Mucosa of descending colon (tissue), 3 donors: ENCODE results near the gene LDLRAD4. TPM values are rescaled to one million over a fixed set of nuclear protein-coding genes. Genes with fewer than 3 reads are reported as not detected.

Source experiments
- ATAC-seq: fragments of 200-7000 bp; cut with Tn5 transposase; one replicate; pipeline ENCODE4 v1.9.1; 2020; ENCODE audit warnings: mild to moderate bottlenecking, moderate library complexity
- DNase-seq, 3 donors: peaks; one replicate each; pipeline ENCODE4 v3.0.0-alpha.2; 2020
- H3K36me3 ChIP-seq: fragments of 200-600 bp; one replicate; pipeline ENCODE4 v1.8.0; 2021; ENCODE audit warnings: low read depth, mild to moderate bottlenecking
- H3K4me1 ChIP-seq: fragments of 200-600 bp; one replicate; pipeline ENCODE4 v1.8.0; 2021; ENCODE audit warnings: low read depth, mild to moderate bottlenecking
- H3K4me3 ChIP-seq: fragments of 200-600 bp; one replicate; pipeline ENCODE4 v1.8.0; 2021; ENCODE audit warnings: mild to moderate bottlenecking
- H3K9me3 ChIP-seq: fragments of 200-600 bp; one replicate; pipeline ENCODE4 v1.8.0; 2021; ENCODE audit warnings: mild to moderate bottlenecking
- CTCF ChIP-seq: fragments of 200-600 bp; IDR thresholded peaks from one replicate; pipeline ENCODE4 v1.8.0; 2022; ENCODE audit warnings: antibody characterized with exemption, mild to moderate bottlenecking
- intact Hi-C, 2 donors: fragments of 100-400 bp; cut with DNase I in 1 of 2; cut with micrococcal nuclease in 1 of 2; formaldehyde crosslinking; loops; one replicate each; pipeline versions ENCODE4 v1.11.0 to v1.11.1; 2022; cut with DNase I, micrococcal nuclease
- total RNA-seq, 3 donors: library from RNA; stranded (reverse); fragmentation: NEBNext Ultra II Directional in 2 of 3; extraction: Animal tissue kit (Norgen Biotek cat#: 25700) in 2 of 3; gene quantifications; one replicate each; pipeline versions ENCODE4 v1.2.1 to v1.2.4, GENCODE V29; 2021 to 2023
- donor health status: DM: no; HTN: no; CAD: no; lungs with moderate emphysema.
- donor health status: DM: no; HTN: no; CAD: no.
- donor health status: DM: no; HTN: yes; CAD: no.

LDLRAD4 gene
- total RNA-seq, 3 donors from 2014 or later, result 36.8 to 41.0 (median 37.4) TPM

DNA sequence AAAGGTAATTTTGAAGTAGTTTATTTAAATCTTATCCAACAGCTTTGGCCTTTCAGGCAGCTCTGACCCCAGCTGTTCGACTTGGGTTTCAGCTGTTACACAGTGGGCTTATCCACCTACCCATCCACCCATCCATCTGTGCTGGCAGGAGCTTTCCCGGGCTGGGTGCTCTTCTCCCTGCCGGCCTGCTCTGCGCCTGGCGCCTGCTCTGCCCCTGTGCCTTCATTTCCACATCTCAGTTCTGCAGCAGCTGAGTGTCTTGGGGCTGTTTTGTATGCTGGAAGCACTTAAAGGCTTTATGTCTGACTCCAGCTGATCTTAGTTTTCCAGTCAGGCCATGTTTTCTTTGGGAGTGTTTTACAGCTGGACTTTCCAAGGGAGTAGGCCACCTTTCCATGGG is 24.2 kb downstream of the LDLRAD4 start:
- intact Hi-C loops, result no loop called here
- Histone ChIP-seq H3K36me3 (no peaks in the 10 kb centered on the region), H3K9me3 (no peaks in the 10 kb centered on the region), H3K4me3 (no peak overlapping the region), H3K4me1 (no peaks in the 10 kb centered on the region)
- ATAC-seq (no peak), DNase-seq (no peak)
- TF ChIP-seq CTCF, result no peak

DNA sequence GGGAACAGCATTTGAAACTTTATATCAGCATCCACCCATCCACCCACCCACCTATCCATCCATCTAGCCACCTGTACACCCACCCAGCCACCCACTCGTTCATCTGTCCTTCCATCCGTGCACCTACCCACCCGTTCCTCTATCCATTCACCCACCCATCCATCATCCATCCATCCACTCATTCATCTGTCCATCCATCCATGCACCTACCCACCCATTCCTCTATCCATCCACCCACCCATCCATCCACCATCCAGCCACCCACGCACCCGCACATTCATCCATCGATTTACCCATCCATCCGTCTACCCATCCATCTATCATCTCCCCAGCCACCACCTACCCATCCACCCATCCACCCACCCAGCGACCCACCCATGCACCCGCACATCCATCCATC is 24.8 kb downstream of the LDLRAD4 start:
- intact Hi-C loops, result no loop called here
- Histone ChIP-seq H3K4me1 (no peaks in the 10 kb centered on the region), H3K9me3 (no peaks in the 10 kb centered on the region), H3K4me3 (no peak overlapping the region), H3K36me3 (no peaks in the 10 kb centered on the region)
- ATAC-seq (no peak), DNase-seq (no peak)
- no peak for TF ChIP-seq CTCF

DNA sequence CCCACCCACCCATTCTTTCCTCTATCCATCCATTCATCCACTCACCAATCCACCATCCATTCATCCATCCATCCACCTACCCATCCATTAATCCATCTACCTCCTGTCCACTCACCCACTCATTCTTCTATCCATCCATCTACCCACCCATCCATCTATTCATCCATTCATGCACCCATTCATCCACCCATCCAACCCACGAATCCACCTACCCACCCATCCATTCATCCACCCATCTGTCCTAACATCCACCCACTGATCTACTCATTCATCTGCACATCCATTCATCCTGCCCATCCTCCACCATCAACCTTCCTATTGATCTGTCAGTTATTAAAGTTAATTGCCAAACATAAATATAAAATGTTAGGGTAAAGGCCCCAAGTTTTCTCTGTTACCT is 25.6 kb downstream of the LDLRAD4 start:
- intact Hi-C loops, result no loop called here
- H3K4me1 ChIP-seq, result no peaks in the 10 kb centered on the region
- ATAC-seq (no peak), DNase-seq (no peak)
- H3K9me3 ChIP-seq, result no peaks in the 10 kb centered on the region
- no peaks in the 10 kb centered on the region for H3K36me3 ChIP-seq
- no peak overlapping the region for H3K4me3 ChIP-seq
- TF ChIP-seq CTCF, result no peak

DNA sequence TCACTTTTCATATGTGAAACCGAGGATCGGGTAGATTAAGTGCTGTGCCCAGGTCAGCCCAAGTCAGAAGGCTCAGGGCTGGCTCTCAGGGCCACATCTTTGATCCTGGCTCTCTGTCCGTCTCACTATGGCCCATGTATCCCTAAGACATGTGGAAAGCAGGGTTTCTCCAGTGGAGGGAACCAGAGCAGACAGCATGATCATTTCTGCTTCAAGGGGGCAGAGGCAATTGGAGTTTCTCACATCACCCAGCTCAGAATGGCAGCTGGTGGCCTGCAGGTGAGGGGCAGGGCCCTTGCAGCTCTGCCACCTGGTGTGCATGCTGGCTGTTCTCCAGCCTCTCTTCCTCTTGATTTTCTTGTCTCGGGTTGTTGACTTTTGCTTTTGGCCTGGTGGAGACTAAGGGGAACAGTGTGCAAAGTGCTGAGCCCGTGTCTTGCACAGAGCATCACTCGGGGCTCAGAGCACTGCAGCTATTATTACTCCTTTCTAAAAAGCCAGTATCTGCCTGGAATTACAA is 27.0 kb downstream of the LDLRAD4 start:
- no peak overlapping the region for H3K4me3 ChIP-seq
- no peaks in the 10 kb centered on the region for H3K9me3 ChIP-seq
- peak in 1 of 3 donors; percentile 44 for DNase-seq
- intact Hi-C loops, result no loop called here
- peak; percentile 78 for ATAC-seq
- TF ChIP-seq CTCF, result no peak
- no peaks in the 10 kb centered on the region for H3K36me3 ChIP-seq
- no peaks in the 10 kb centered on the region for H3K4me1 ChIP-seq

DNA sequence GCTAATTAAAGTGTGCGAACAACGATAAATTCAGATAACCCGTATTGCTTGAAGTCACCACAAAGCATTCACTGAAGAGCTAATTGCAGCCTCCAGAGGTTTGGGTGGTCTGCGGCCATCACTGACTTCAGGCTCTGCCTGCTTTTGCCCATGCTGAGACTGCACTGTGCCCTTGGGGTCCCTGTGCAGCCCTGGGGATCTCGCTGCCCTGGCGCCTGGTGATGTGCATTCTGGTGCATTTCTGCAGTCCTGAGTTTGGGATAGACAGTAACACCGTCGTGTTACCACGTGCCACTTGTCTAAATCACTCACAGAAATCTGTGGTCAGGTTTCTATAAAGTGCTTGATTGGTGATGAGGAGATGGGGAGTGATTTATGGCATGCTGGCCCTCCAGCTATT is 27.6 kb downstream of the LDLRAD4 start:
- Histone ChIP-seq H3K36me3 (no peaks in the 10 kb centered on the region), H3K4me1 (no peaks in the 10 kb centered on the region), H3K4me3 (no peak overlapping the region), H3K9me3 (no peaks in the 10 kb centered on the region)
- no peak for TF ChIP-seq CTCF
- intact Hi-C loops, result no loop called here
- DNase-seq (no peak), ATAC-seq (no peak)

- intact Hi-C loops, result no loop called here
- TF ChIP-seq CTCF, result no peak
- ATAC-seq, result no peak
Observed at GRCh38 chr18:13246591-13246990, 28.0 kb downstream of the LDLRAD4 start.

More at GRCh38 chr18:13246591-13246990, 28.0 kb downstream of the LDLRAD4 start:
- no peaks in the 10 kb centered on the region for H3K36me3 ChIP-seq
- no peak overlapping the region for H3K4me3 ChIP-seq
- H3K9me3 ChIP-seq, result no peaks in the 10 kb centered on the region
- H3K4me1 ChIP-seq, result no peaks in the 10 kb centered on the region
- no peak for DNase-seq
